GM21529 (cell line): Measurements from ENCODE around the gene MKI67.
"Not testable (repeated sequence)": the region's sequence is repeated elsewhere in the genome, so short reads cannot be mapped to it uniquely, and the experiment has no call there.

Experiments used
- ATAC-seq: cut with Tn5 transposase; IDR thresholded peaks from one replicate; pipeline ENCODE4 v1.9.1; 2021; ENCODE audit not compliant: unreplicated experiment

Gene MKI67

DNA sequence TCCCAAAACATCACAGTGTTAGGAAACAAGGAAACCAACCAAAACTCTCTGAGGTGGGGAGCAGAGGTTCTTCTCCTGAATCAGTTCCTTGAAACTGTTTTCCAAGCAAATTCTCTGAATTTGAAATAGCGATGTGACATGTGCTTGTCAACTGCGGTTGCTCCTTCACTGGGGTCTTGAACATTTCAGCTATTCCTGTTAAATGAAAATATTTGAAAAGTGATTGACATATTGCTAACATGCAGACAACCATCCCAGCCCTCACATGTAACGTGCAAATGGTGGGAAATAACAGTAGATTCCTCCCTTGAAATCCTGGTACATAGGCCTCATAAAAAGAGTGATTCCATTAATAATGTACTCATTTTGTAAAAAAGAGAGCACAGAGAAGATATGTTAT lies 15.9 kb downstream of the MKI67 start:
- no peak for ATAC-seq

GRCh38 chr10:128109707-128110106 lies 16.5 kb downstream of the MKI67 start:
- ATAC-seq: no peak

GRCh38 chr10:128105383-128105782 lies 20.8 kb downstream of the MKI67 start:
- no peak for ATAC-seq

- no peak for ATAC-seq
Observed at GRCh38 chr10:128103229-128103714, 23.0 kb downstream of the MKI67 start.

DNA sequence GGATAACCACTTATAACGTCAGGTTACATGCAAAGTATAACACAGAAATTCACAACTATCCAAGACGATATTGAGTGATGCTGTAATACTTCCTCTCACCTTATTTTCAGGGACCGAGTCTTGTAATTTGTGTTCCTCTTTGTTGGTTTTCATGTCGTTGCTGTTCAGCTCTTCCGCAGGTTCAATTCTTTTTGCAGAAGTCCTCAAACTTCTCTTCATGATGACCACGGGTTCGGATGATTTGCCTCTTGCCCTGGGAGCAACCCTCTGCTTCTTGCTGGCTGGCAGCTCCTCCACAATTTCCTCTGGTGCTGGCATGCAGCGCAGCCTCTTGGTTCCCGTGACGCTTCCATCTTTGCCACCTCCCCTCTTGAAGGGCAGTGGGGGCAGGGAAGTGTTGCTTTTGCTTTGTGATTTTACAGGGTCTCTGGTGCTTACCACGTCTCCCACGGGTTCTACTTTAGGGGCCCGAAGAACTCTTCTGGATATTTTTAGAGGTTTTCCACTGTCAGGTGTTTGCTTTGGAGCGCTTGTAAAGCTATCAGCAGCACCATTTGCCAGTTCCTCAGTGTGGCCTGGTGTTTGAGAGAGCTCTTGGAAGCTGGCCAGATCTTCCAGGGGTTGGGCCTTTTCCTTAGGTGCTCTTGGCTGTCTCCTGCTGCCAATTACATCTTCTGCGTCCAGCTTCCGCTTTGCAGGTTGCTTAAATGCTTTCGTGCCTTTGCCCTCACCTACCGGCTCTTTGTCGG lies 23.6 kb downstream of the MKI67 start:
- ATAC-seq: no peak

DNA sequence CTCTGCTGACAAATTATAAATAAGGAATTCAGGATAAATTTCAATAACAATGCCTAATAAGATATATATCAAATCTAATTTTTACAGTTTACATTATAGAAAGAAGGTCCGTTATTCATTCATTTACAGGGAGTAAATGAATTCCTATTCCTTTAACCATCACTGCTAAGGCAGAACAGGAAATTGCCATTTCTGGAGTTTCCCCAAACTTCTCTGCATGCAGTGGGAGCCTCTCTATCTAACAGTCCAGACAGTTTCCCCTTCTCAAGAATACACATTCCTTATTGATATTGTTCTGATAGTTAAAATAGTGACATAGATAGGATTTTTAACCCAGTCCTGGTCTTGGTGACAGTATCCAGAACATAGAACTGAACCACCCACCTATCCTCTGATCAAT lies 24.3 kb downstream of the MKI67 start:
- no peak for ATAC-seq

DNA sequence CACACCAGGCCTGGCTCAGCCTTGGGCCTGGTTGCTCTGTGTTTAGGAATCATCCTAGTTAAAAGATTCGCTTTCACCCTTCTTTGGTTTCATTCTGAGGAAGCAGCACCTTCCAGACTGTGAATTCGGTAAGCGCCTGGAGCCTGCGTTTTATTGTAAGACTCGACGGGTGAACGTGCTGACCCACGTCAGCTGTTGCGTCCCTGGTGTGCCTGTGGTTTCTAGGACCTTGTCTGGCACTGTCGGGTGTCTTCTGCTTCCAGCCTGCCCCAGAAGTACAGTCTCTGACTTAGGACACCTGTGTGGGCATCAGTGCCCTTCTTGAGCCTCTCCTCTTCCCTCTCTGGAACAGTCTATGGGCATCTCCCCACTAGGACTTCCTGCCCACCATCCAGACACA lies 26.3 kb downstream of the MKI67 start:
- ATAC-seq: no peak

DNA sequence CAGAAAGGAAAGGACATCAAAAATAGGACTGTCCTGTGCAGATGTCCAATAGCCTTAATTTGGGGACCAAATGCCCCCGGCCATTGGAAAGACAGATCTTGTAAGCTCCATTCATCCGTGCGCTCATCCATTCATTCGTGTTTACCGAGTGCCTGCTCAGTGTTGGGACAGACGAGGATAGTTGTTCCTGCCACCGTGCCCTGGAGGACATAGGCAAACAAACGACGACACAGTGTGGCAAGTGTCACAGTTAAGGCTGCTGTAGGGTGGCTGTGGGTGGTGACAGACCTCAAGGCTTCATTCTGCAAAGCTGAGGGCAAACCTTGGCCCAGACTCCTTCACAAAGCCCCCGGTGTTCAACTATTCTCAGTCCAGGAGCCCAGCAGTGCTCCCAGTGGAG lies 27.6 kb downstream of the MKI67 start:
- ATAC-seq: no peak

DNA sequence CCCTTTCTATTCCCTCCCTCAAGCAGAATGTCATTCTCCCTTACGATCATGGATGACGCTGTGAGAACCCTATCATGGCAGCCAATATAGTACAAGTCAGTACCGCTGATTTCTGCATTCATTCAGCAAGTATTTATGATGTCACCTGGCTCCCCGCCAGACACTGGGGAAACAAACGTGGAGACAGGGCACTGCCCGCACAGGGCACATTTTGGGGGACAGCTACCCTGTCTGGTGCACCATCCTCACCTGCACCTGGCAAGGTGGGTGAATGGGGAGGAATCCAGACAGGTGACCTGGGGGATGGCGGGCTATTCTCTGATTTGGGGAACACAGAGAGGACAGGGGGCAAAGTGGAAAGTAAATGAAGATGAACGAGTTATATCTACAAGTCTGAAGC lies 28.4 kb downstream of the MKI67 start:
- no peak for ATAC-seq

DNA sequence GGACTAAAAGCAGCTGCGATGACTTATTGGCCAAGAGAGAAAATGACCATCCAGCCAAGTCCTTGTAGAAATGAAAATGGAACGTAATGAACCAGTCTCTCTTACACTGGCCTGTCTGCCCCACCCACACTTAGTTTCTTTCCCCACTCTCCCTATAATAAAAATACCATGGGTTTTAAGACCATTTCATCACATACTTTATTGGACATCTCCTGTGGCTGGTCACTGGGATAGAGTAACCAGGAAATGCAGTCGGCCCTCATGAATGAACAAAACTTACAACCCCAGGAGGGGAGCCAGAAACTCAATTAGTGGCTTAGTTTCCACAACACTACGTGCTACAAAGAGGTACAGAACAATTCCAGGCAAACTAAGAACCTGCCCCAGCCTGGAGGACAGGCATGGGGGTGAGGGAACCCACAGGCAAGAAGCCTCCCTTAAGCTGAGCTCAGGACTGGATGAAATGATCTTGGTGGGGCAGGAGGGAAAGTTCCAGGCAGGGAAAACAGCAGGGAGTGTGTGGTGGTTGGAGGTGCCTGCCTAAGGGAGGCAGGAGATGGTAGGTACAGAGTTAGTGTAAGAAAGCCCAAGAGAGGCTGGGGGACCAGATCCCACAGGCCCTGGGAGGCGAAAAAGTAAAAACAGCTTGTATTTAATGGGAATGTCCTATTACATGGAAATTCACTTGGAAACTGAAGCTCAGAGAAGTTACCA lies 29.6 kb downstream of the MKI67 start:
- no peak for ATAC-seq

DNA sequence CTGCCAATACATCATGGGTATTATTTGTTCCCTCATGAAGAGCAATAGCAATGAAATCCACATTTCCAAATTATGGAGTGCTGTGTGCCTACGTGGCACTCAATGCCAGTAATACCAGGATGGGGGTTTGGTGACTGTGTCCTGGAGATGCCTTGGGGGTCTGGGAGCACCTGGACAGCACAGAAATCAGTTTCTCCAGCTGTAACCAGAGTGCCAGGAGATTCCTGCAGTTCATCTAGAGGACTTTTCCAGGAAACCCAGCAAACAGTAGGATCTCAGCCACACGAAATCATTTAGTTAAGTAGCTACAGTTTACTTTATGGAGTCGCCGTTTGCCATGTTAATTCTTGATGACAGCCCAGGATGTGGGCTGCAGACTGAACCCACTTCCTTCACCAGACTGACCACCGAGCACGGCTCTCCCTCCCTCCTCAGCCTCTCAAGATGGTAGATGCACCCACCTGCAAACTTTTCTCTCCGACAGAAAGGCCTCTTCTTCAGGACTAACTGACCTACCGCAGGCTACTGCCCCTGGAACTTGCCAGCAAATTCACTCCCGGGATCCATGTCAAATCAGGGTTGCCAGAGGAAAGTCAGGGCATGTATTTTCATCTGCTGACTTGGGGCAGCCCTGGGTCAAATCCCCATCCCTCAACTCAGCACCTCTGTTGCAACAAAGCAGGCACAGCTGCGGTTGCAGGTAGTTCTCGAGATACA lies 30.3 kb downstream of the MKI67 start:
- ATAC-seq: no peak

DNA sequence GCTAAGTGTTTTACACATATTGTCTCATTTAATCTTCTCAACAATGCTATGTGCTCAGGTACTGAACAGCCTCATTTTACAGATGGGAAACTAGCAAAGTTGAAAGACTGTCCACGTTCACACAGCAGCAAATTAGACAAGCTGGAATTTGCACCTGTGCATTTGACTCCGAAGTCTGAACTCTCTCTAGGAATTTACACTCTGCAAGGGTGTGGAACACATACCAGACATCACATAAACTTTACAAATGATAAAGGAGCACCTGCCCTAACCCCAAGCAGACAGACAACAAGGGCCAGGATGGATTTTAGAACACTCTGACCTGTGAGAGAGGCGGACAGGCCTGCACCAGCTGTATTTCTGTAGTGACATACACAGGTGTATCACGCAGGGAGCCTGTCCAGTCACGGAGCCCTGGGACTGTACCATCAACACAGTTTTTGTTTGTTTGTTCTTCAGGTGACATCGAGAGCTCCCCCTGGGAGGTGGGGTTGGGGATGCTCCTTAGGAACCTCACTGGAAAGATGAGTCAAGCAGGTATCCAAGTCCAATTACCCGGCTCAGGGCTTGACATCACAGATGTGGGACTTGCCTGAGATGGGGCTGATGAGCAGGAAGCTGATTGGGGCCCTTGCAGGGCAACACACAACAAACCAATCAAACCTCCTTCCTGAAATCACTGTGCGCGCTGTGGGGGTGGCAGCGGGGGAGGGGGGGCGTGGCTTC lies 31.0 kb downstream of the MKI67 start:
- ATAC-seq: no peak

- ATAC-seq: not testable (repeated sequence)
Observed at GRCh38 chr10:128094596-128094995, 31.6 kb downstream of the MKI67 start.

DNA sequence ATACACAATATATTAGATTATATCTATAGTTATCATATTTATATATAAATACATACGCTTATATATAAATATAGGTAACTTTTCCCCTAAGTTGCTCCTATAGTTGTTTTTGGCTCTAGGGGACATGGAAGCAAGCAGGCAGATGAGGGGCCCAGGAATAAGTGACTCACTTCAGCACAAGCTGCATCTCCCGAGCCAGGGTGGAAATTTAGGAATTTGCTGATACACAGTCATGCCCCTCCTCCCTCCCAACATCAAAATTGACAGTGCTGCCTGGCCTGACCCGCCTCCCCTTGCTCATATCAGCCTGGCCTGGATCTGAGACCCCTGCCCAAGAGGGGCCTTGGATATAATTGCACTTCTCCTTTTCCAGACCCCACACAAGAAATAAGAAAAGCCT lies 33.8 kb downstream of the MKI67 start:
- ATAC-seq: no peak

DNA sequence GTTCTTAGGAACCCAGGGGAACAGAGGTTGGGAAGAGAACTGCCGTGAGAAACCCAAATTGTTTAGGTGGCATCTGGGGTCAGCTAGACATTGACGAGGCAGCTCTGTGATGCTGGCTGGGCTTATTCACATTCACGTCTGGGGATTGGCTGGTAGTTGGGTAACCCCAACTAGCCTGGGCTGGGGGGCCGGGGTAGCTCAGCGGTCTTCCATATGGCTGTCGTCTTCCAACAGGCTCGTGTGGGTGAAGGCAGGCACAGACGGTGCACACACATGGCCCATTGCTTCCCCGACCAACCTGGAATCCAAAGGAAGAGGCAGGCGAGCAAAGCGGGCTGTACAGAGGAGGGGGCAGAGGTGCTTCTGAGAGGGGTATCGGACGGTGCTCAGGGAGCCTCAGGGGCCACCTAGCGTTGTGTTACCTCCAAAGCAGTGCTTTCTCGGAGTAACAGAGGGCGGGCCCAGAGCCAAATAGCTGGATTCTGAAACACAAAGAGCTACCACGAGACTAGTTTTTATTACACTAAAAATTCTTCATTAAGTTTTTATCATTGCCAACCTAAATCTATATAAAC lies 34.5 kb downstream of the MKI67 start:
- no peak for ATAC-seq

DNA sequence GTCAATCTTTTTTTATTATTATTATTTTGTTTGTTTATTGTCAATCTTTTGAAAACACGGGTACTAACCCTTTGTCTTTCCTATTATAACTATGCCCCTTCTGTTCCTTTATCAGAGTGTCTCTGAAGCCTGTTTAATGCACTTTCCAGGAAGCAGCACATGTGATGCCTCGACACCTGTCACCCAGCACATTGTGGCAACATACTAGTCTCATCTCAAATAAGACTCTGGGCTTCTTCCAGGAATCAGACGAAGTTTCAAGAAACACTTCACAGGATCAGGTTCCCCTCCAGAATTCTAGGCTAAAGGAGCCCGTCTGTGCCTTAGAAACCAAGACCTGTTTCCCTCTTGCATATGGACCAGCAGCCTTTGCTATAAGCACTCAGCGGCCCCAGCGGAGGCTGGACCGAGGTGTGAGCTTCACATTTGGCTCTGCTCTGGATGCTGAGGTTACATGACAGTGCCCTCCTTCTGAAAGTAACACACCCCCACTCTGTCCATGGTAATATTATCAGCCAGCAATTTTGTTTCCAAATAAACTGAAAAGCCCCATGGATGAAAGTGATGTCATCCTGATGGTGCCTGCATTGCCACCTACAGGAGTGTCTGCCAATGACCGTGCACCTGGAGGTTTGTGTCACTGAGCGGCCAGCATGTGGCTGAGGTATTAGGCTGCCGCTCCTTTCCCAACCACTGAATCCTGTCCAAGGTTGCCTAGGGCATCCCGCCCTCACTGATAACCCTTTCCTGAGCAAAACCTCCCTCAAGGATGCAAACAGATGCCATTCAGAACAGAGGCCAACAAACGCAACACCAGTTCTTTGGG lies 38.1 kb downstream of the MKI67 start:
- ATAC-seq: no peak

DNA sequence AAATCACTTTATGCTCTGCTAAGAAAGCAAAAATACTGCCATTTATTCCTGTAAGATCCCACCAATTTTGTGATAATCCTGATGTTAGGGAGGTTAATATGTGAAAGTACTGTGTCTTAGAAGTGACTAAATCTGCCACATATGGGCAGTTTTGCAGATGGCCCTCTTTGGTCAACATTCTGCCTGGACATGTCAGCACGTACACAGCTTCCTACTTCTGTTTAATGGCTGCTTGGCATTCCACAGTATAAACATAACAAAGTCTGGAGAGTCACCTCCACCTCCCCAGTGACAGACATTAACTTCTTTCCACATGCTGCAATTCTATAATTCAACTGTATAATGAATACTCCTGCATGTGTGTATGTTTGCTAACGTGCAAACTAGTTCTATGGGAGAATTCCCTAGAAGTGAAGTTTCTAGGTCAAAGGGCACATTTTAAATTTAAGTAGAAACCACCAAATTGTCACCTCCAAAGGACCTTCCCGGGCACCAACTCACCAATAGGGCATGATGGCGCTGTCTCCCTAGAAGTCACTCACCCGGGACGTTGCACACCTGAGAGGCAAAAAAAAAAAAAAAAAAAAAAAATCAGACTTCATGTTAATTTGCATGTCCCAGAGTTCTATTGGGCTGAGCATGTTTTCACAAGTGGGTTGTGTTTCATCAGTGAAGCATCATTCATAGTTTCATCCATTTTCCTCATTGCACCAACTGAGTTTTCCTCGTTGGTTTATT lies 38.9 kb downstream of the MKI67 start:
- no peak for ATAC-seq

GRCh38 chr10:128086003-128086863 lies 40.0 kb downstream of the MKI67 start:
- no peak for ATAC-seq
